K562 (cell line): ENCODE results near the gene GLB1L2.

Source experiments
- CBFA2T3 ChIP-seq: fragments of 450-650 bp; IDR thresholded peaks from 2 replicates; pipeline ENCODE4 v1.6.1; 2017
- CHD2 ChIP-seq: IDR thresholded peaks from 2 replicates; pipeline ENCODE4 v1.6.1; 2011; ENCODE audit warnings: low read depth, low read length
- GATA2 ChIP-seq: sonication (generic); formaldehyde crosslinking; IDR thresholded peaks from 2 replicates; pipeline ENCODE4 v1.4.0; 2020; ENCODE audit warnings: mild to moderate bottlenecking, missing genetic modification reagents
- POU5F1 ChIP-seq: fragments of 150-350 bp; IDR thresholded peaks from 2 replicates; pipeline ENCODE4 v1.6.1; 2014; ENCODE audit warnings: borderline replicate concordance, low read length, low read depth, mild to moderate bottlenecking; ENCODE audit not compliant: partially characterized antibody
- RBM25 ChIP-seq: fragments of 200-400 bp; formaldehyde crosslinking; IDR thresholded peaks from 2 replicates; pipeline ENCODE4 v1.6.1; 2018; ENCODE audit warnings: low read length, low read depth, moderate library complexity; ENCODE audit not compliant: severe bottlenecking
- SMAD3 ChIP-seq: fragments of 450-650 bp; formaldehyde crosslinking; conservative IDR thresholded peaks from 2 replicates; pipeline ENCODE4 v1.4.0; 2020; ENCODE audit warnings: mild to moderate bottlenecking
- SREBF2 ChIP-seq: sonication (generic); formaldehyde crosslinking; IDR thresholded peaks from 2 replicates; pipeline ENCODE4 v1.4.0; 2020; ENCODE audit warnings: mild to moderate bottlenecking, missing genetic modification reagents
- ZNF431 ChIP-seq: sonication (generic); formaldehyde crosslinking; IDR thresholded peaks from 2 replicates; pipeline ENCODE4 v1.8.0; 2022; ENCODE audit warnings: mild to moderate bottlenecking, missing genetic modification reagents
- ZNF778 ChIP-seq: fragments of 450-650 bp; formaldehyde crosslinking; IDR thresholded peaks from 2 replicates; pipeline ENCODE4 v1.4.0; 2020; ENCODE audit warnings: mild to moderate bottlenecking, moderate library complexity
- TF ChIP-seq, protein P1 (sequence below), 3 experiments: IDR thresholded peaks in 2 of 3; conservative IDR thresholded peaks in 1 of 3; 2 replicates each; pipeline ENCODE4 v1.5.1; 2011 to 2012; ENCODE audit warnings: low read length in 3 of 3, mild to moderate bottlenecking in 3 of 3, control low read depth in 2 of 3, improper control_type of control experiment in 1 of 3, inconsistent platforms in 1 of 3, low read depth in 1 of 3, mixed read lengths in 1 of 3, moderate library complexity in 1 of 3; ENCODE audit not compliant: insufficient read depth in 2 of 3
- TF ChIP-seq, protein P2 (sequence below): sonication (generic); formaldehyde crosslinking; IDR thresholded peaks from 2 replicates; pipeline ENCODE4 v1.5.0; 2020; ENCODE audit warnings: missing genetic modification reagents
- TF ChIP-seq, protein P3 (sequence below): sonication (generic); formaldehyde crosslinking; IDR thresholded peaks from 2 replicates; pipeline ENCODE4 v1.8.1; 2023; ENCODE audit warnings: mild to moderate bottlenecking, missing genetic modification reagents
- TF ChIP-seq, protein P4 (sequence below): fragments of 450-650 bp; IDR thresholded peaks from 2 replicates; pipeline ENCODE4 v1.7.1; 2018; ENCODE audit warnings: mild to moderate bottlenecking, low read depth; ENCODE audit not compliant: partially characterized antibody

DNA sequence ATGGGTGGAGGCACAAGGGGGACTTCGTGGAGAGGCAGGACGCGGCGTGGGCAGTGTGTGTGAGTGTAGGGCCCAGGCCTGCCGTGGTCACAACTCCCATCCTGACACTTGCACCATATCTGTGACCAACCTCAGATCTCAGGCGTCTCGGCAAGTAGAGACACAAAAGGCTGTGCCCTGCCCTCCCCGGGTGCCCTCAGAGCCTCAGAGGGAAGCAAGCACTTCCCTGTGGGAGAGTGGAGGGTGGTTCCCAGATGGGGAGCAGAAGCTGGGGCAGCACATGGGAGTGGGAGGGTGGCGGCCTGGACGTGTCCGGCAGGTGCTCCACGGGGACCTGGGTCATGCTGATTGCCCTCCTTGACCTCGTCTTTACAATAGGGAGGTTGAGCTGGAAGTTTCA, 59.9 kb downstream of the GLB1L2 start:
- TF ChIP-seq ZNF431: no peak
- TF ChIP-seq, protein P1, sequence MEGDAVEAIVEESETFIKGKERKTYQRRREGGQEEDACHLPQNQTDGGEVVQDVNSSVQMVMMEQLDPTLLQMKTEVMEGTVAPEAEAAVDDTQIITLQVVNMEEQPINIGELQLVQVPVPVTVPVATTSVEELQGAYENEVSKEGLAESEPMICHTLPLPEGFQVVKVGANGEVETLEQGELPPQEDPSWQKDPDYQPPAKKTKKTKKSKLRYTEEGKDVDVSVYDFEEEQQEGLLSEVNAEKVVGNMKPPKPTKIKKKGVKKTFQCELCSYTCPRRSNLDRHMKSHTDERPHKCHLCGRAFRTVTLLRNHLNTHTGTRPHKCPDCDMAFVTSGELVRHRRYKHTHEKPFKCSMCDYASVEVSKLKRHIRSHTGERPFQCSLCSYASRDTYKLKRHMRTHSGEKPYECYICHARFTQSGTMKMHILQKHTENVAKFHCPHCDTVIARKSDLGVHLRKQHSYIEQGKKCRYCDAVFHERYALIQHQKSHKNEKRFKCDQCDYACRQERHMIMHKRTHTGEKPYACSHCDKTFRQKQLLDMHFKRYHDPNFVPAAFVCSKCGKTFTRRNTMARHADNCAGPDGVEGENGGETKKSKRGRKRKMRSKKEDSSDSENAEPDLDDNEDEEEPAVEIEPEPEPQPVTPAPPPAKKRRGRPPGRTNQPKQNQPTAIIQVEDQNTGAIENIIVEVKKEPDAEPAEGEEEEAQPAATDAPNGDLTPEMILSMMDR (IDR thresholded peaks at IDR 0.05 in 2 of 3, conservative IDR thresholded peaks at IDR 0.05 in 1 of 3; ENCODE audit: insufficient read depth in 2 of 3, low read depth in 1 of 3, low read length in 3 of 3): no peak
- no peak for TF ChIP-seq ZNF778
- TF ChIP-seq, protein P2, sequence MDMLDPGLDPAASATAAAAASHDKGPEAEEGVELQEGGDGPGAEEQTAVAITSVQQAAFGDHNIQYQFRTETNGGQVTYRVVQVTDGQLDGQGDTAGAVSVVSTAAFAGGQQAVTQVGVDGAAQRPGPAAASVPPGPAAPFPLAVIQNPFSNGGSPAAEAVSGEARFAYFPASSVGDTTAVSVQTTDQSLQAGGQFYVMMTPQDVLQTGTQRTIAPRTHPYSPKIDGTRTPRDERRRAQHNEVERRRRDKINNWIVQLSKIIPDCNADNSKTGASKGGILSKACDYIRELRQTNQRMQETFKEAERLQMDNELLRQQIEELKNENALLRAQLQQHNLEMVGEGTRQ (CRISPR knock-in tag): no peak
- no peak for TF ChIP-seq RBM25
- no peak for TF ChIP-seq SREBF2 (CRISPR knock-in tag)
- no peak for TF ChIP-seq POU5F1
- TF ChIP-seq, protein P3, sequence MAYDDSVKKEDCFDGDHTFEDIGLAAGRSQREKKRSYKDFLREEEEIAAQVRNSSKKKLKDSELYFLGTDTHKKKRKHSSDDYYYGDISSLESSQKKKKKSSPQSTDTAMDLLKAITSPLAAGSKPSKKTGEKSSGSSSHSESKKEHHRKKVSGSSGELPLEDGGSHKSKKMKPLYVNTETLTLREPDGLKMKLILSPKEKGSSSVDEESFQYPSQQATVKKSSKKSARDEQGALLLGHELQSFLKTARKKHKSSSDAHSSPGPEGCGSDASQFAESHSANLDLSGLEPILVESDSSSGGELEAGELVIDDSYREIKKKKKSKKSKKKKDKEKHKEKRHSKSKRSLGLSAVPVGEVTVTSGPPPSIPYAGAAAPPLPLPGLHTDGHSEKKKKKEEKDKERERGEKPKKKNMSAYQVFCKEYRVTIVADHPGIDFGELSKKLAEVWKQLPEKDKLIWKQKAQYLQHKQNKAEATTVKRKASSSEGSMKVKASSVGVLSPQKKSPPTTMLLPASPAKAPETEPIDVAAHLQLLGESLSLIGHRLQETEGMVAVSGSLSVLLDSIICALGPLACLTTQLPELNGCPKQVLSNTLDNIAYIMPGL (CRISPR knock-in tag): no peak
- no peak for TF ChIP-seq CHD2
- TF ChIP-seq CBFA2T3: no peak
- TF ChIP-seq, protein P4, sequence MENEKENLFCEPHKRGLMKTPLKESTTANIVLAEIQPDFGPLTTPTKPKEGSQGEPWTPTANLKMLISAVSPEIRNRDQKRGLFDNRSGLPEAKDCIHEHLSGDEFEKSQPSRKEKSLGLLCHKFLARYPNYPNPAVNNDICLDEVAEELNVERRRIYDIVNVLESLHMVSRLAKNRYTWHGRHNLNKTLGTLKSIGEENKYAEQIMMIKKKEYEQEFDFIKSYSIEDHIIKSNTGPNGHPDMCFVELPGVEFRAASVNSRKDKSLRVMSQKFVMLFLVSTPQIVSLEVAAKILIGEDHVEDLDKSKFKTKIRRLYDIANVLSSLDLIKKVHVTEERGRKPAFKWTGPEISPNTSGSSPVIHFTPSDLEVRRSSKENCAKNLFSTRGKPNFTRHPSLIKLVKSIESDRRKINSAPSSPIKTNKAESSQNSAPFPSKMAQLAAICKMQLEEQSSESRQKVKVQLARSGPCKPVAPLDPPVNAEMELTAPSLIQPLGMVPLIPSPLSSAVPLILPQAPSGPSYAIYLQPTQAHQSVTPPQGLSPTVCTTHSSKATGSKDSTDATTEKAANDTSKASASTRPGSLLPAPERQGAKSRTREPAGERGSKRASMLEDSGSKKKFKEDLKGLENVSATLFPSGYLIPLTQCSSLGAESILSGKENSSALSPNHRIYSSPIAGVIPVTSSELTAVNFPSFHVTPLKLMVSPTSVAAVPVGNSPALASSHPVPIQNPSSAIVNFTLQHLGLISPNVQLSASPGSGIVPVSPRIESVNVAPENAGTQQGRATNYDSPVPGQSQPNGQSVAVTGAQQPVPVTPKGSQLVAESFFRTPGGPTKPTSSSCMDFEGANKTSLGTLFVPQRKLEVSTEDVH: no peak
- no peak for TF ChIP-seq SMAD3 (CRISPR knock-in tag)
- no peak for TF ChIP-seq GATA2
